ENCODE results near the gene LSAMP.
"Not testable (repeated sequence)": the region's sequence is repeated elsewhere in the genome, so short reads cannot be mapped to it uniquely, and the experiment has no call there.

The LSAMP gene

DNA sequence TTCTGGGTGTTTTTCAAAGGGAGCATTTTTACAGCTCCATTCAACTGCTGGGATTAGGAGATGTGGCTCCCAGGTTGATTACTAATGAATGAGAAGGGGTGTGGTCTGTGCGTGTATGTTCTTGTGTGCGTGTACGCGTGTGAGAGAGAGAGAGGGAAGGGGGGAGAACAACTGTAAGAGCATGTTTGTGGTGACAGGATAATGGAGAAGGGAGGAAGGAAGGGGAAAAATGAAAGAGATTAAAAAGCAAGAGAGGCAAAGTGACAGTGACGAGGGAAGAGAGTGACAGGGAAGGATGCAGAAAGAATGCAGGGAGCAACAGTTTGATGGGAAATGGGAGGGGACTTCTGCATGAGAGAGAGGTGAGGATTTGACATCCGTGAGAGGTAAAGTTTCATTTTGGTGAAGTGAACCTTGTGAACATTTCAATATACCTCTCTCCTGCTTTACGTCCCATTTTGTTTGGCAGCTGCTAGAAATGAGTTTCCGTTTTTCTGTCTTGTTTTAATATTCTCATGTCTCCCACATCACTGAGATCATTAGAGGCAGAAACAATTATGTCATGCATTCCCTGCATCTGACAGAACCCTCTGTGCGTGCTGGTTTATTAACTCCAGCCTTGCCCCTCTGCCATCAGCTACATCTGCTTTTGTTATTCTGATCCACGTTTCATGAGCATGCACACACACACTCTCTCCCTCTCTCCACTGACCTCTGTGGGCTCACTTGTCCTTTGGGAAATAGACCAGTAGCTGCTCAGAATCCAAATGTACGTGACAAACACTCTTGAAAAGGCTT, 660.3 kb downstream of the LSAMP start:
- no peaks in the 10 kb centered on the region for H3K27me3 ChIP-seq (ENCODE audit: control insufficient read depth, insufficient read depth, low read length, poor library complexity, severe bottlenecking)
- H3K27ac ChIP-seq (ENCODE audit: insufficient read depth, low read depth, low read length, poor library complexity, severe bottlenecking) = no peak overlapping the region
- H3K4me3 ChIP-seq (ENCODE audit: insufficient read depth, low read depth, low read length) = peak overlapping the region; percentile 60
- 23 to 26% methylated on average over 11 of the region's 11 CpGs for WGBS, 2 experiments
- H3K9me3 ChIP-seq (ENCODE audit: control insufficient read depth, low read length) = no peaks in the 10 kb centered on the region
- no peaks in the 10 kb centered on the region for H3K4me1 ChIP-seq (ENCODE audit: control insufficient read depth, insufficient read depth, low read length)
- H3K36me3 ChIP-seq (ENCODE audit: control insufficient read depth, insufficient read depth, low read length) = no peaks in the 10 kb centered on the region

GRCh38 chr3:115783938-115784738, 661.1 kb downstream of the LSAMP start:
- peak overlapping the region; percentile 60 for H3K4me3 ChIP-seq (ENCODE audit: insufficient read depth, low read depth, low read length)
- peak overlapping the region; percentile 84 for H3K27ac ChIP-seq (ENCODE audit: insufficient read depth, low read depth, low read length, poor library complexity, severe bottlenecking)
- no peaks in the 10 kb centered on the region for H3K27me3 ChIP-seq (ENCODE audit: control insufficient read depth, insufficient read depth, low read length, poor library complexity, severe bottlenecking)
- no peaks in the 10 kb centered on the region for H3K4me1 ChIP-seq (ENCODE audit: control insufficient read depth, insufficient read depth, low read length)
- no peaks in the 10 kb centered on the region for H3K9me3 ChIP-seq (ENCODE audit: control insufficient read depth, low read length)
- H3K36me3 ChIP-seq (ENCODE audit: control insufficient read depth, insufficient read depth, low read length) = no peaks in the 10 kb centered on the region
- 0 to 1% methylated on average over 81 of the region's 81 CpGs for WGBS, 2 experiments

- not testable (repeated sequence) for H3K36me3 ChIP-seq (ENCODE audit: control insufficient read depth, insufficient read depth, low read length); H3K27me3 ChIP-seq (ENCODE audit: control insufficient read depth, insufficient read depth, low read length, poor library complexity, severe bottlenecking); H3K9me3 ChIP-seq (ENCODE audit: control insufficient read depth, low read length); H3K4me1 ChIP-seq (ENCODE audit: control insufficient read depth, insufficient read depth, low read length); H3K27ac ChIP-seq (ENCODE audit: insufficient read depth, low read depth, low read length, poor library complexity, severe bottlenecking)
- peak overlapping the region; percentile 60 for H3K4me3 ChIP-seq (ENCODE audit: insufficient read depth, low read depth, low read length)
- 86% methylated on average over 12 to 13 of the region's 13 CpGs for WGBS, 2 experiments
Measured at GRCh38 chr3:115783426-115783825, 661.9 kb downstream of the LSAMP start.

- H3K27ac ChIP-seq (ENCODE audit: insufficient read depth, low read depth, low read length, poor library complexity, severe bottlenecking) = no peak overlapping the region
- no peaks in the 10 kb centered on the region for H3K9me3 ChIP-seq (ENCODE audit: control insufficient read depth, low read length)
- H3K4me3 ChIP-seq (ENCODE audit: insufficient read depth, low read depth, low read length) = no peak overlapping the region
- no peaks in the 10 kb centered on the region for H3K36me3 ChIP-seq (ENCODE audit: control insufficient read depth, insufficient read depth, low read length)
- WGBS, 2 experiments = 100% methylated on average over 2 of the region's 2 CpGs
- no peaks in the 10 kb centered on the region for H3K27me3 ChIP-seq (ENCODE audit: control insufficient read depth, insufficient read depth, low read length, poor library complexity, severe bottlenecking)
- no peaks in the 10 kb centered on the region for H3K4me1 ChIP-seq (ENCODE audit: control insufficient read depth, insufficient read depth, low read length)
Measured at GRCh38 chr3:115779011-115779410, 666.3 kb downstream of the LSAMP start.

DNA sequence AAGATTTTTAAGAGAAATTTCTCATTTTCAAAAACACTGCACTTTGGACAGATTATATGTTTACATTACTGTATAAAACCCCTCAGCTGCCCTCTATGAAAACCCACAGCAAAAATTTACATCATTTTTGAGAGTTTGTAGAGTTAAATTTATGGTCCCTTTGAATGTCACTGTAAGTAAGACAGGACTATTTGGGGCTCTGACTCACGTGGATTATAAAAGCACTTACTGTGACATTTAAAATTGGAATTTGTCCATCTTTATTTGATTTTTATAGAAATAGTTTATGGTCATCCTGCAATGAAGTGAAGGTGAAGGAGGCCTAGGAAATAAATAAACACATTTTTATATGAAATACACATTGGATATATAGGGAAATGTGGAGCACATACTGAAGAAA, 672.3 kb downstream of the LSAMP start:
- H3K4me3 ChIP-seq (ENCODE audit: insufficient read depth, low read depth, low read length) = no peak overlapping the region
- WGBS, 2 experiments = 90 to 100% methylated on average over 1 of the region's 1 CpG
- H3K27me3 ChIP-seq (ENCODE audit: control insufficient read depth, insufficient read depth, low read length, poor library complexity, severe bottlenecking) = no peaks in the 10 kb centered on the region
- H3K9me3 ChIP-seq (ENCODE audit: control insufficient read depth, low read length) = no peaks in the 10 kb centered on the region
- H3K27ac ChIP-seq (ENCODE audit: insufficient read depth, low read depth, low read length, poor library complexity, severe bottlenecking) = no peak overlapping the region
- H3K4me1 ChIP-seq (ENCODE audit: control insufficient read depth, insufficient read depth, low read length) = no peaks in the 10 kb centered on the region
- no peaks in the 10 kb centered on the region for H3K36me3 ChIP-seq (ENCODE audit: control insufficient read depth, insufficient read depth, low read length)

DNA sequence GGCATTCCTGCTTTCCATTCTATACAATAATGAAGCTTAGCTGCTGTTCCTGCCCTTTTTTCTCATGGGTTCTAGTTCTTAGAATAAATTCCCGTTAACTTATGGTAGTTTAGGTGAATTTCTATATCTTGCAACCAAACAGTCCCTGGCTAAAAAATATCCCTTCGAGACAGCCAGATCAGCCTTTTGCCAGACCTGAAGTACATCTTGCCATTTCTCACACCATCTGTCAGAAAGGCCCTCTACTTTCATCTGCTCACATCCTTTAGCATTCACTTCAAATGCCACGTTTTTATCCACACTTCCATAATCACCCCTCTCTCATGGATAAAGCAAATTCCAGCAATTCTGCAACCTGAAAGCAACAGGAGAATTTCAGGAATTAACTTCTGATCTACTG, 676.6 kb downstream of the LSAMP start:
- 89 to 93% methylated on average over 2 to 3 of the region's 3 CpGs for WGBS, 2 experiments
- Histone ChIP-seq H3K27me3 (ENCODE audit: control insufficient read depth, insufficient read depth, low read length, poor library complexity, severe bottlenecking) (no peaks in the 10 kb centered on the region), H3K4me3 (ENCODE audit: insufficient read depth, low read depth, low read length) (no peak overlapping the region), H3K9me3 (ENCODE audit: control insufficient read depth, low read length) (no peaks in the 10 kb centered on the region), H3K4me1 (ENCODE audit: control insufficient read depth, insufficient read depth, low read length) (peaks cover 9% of the 10 kb centered on the region), H3K27ac (ENCODE audit: insufficient read depth, low read depth, low read length, poor library complexity, severe bottlenecking) (no peak overlapping the region), H3K36me3 (ENCODE audit: control insufficient read depth, insufficient read depth, low read length) (no peaks in the 10 kb centered on the region)

DNA sequence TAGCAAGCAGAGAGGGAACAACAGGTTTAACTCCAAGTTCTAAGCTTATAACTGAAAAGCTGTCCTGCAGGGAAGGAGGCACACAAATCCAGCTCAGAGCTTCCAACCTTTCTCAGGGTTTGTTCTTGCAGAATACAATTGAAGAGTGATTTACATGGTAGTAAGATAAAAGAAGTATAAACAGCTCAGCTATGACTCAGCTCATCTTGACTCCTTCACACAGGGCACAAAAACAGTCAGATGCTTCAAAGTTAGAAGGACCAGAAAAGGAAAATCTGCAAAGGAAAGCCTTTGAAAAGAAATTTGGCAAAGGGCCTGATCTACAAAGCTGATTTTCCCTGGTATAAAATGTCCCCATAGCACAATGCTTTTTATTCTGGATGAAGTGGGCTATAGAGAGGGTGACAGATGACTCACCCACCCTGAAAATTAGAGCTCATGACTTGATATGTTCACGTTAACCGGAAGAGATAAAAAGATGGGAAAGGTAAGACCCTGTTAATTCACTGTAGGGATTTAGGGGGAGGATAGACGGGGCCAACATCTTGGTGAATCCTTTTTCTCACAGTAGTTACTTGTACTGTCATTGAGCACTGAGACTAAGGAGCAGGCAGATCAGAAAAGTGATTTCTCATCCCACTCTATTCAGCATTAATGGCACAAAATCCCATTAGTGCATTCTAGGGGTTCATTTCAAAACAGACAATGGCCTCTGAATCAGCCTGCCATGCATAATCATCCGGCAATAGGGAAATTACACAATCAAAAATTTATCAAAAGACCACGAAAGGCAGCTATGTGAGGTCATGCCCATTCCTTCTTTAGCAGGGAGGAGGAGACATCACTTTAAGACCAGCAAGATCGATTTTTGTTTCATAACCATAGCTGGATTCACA, 678.5 kb downstream of the LSAMP start:
- 86 to 88% methylated on average over 6 of the region's 6 CpGs for WGBS, 2 experiments
- H3K9me3 ChIP-seq (ENCODE audit: control insufficient read depth, low read length) = no peaks in the 10 kb centered on the region
- peaks cover 9% of the 10 kb centered on the region for H3K4me1 ChIP-seq (ENCODE audit: control insufficient read depth, insufficient read depth, low read length)
- H3K27ac ChIP-seq (ENCODE audit: insufficient read depth, low read depth, low read length, poor library complexity, severe bottlenecking) = no peak overlapping the region
- H3K36me3 ChIP-seq (ENCODE audit: control insufficient read depth, insufficient read depth, low read length) = no peaks in the 10 kb centered on the region
- no peak overlapping the region for H3K4me3 ChIP-seq (ENCODE audit: insufficient read depth, low read depth, low read length)
- no peaks in the 10 kb centered on the region for H3K27me3 ChIP-seq (ENCODE audit: control insufficient read depth, insufficient read depth, low read length, poor library complexity, severe bottlenecking)

DNA sequence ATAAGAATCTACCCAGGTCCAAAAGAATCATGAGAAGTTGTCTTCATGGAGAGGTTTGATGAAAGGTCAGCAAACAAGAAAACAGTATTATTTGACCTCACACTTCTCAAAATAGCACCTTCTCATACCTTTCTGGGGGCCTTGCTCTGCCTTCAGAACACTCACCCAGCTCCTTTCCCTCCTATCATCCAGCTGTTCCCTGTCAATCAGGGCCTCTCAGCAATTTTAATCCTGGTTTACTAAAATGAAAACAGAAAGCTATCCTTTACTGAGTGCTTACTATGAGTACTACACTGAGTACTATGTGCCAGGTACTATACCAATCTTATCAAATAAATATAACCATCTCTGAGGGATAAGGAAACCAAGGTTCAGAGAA, 683.4 kb downstream of the LSAMP start:
- Histone ChIP-seq H3K9me3 (ENCODE audit: control insufficient read depth, low read length) (no peaks in the 10 kb centered on the region), H3K4me3 (ENCODE audit: insufficient read depth, low read depth, low read length) (no peak overlapping the region), H3K36me3 (ENCODE audit: control insufficient read depth, insufficient read depth, low read length) (no peaks in the 10 kb centered on the region), H3K4me1 (ENCODE audit: control insufficient read depth, insufficient read depth, low read length) (peaks cover 8% of the 10 kb centered on the region), H3K27ac (ENCODE audit: insufficient read depth, low read depth, low read length, poor library complexity, severe bottlenecking) (no peak overlapping the region), H3K27me3 (ENCODE audit: control insufficient read depth, insufficient read depth, low read length, poor library complexity, severe bottlenecking) (no peaks in the 10 kb centered on the region)

- H3K4me3 ChIP-seq (ENCODE audit: insufficient read depth, low read depth, low read length) = no peak overlapping the region
- H3K9me3 ChIP-seq (ENCODE audit: control insufficient read depth, low read length) = no peaks in the 10 kb centered on the region
- WGBS, 2 experiments = 91 to 94% methylated on average over 3 of the region's 3 CpGs
- H3K36me3 ChIP-seq (ENCODE audit: control insufficient read depth, insufficient read depth, low read length) = no peaks in the 10 kb centered on the region
- H3K4me1 ChIP-seq (ENCODE audit: control insufficient read depth, insufficient read depth, low read length) = no peaks in the 10 kb centered on the region
- H3K27me3 ChIP-seq (ENCODE audit: control insufficient read depth, insufficient read depth, low read length, poor library complexity, severe bottlenecking) = no peaks in the 10 kb centered on the region
- no peak overlapping the region for H3K27ac ChIP-seq (ENCODE audit: insufficient read depth, low read depth, low read length, poor library complexity, severe bottlenecking)
Measured at GRCh38 chr3:115760716-115761115, 684.6 kb downstream of the LSAMP start.
